Mammary epithelial cell (primary cell): Measurements from ENCODE around the gene CLMN.

ENCODE experiments used
- EZH2 ChIP-seq: IDR thresholded peaks from 2 replicates; pipeline ENCODE4 v1.6.1; 2012; ENCODE audit warnings: low read length, inconsistent platforms, borderline replicate concordance
- TF ChIP-seq, protein P1 (sequence below), 2 donors: IDR thresholded peaks in 1 of 2; conservative IDR thresholded peaks in 1 of 2; 2 replicates each; pipeline ENCODE4 v1.5.1; 2011 to 2012; ENCODE audit warnings: inconsistent platforms in 2 of 2, low read length in 2 of 2, mild to moderate bottlenecking in 2 of 2, control low read depth in 1 of 2, low read depth in 1 of 2; ENCODE audit not compliant: insufficient read depth in 1 of 2; ENCODE audit errors: extremely low read depth in 1 of 2

DNA sequence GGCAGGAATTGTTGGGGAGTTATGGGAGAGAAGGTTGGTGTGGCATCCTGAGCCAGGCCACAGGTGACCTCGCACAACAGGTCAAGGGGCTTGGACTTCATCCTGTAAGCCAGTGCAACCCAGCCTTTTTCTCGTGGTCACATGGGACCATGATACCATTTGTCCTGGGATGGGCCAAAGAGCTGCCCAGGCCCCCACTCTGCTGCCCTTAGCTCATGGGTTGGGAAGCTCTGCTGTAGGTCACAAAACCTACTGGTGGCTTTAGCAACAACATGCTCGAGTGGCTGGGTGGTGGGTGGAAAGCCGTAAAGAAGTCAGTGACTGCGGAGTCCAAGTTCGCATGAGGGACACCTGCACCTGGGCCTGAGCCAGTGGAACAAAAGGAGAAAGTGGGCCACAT lies 4.6 kb downstream of the CLMN start:
- TF ChIP-seq, protein P1, sequence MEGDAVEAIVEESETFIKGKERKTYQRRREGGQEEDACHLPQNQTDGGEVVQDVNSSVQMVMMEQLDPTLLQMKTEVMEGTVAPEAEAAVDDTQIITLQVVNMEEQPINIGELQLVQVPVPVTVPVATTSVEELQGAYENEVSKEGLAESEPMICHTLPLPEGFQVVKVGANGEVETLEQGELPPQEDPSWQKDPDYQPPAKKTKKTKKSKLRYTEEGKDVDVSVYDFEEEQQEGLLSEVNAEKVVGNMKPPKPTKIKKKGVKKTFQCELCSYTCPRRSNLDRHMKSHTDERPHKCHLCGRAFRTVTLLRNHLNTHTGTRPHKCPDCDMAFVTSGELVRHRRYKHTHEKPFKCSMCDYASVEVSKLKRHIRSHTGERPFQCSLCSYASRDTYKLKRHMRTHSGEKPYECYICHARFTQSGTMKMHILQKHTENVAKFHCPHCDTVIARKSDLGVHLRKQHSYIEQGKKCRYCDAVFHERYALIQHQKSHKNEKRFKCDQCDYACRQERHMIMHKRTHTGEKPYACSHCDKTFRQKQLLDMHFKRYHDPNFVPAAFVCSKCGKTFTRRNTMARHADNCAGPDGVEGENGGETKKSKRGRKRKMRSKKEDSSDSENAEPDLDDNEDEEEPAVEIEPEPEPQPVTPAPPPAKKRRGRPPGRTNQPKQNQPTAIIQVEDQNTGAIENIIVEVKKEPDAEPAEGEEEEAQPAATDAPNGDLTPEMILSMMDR (conservative IDR thresholded peaks at IDR 0.05 in 1 of 2, IDR thresholded peaks at IDR 0.05 in 1 of 2; ENCODE audit: extremely low read depth in 1 of 2, insufficient read depth in 1 of 2, low read depth in 1 of 2, low read length in 2 of 2) = no peak
- no peak for TF ChIP-seq EZH2
